ENCODE measurements around the gene NADSYN1.

- TF ChIP-seq, protein P1, sequence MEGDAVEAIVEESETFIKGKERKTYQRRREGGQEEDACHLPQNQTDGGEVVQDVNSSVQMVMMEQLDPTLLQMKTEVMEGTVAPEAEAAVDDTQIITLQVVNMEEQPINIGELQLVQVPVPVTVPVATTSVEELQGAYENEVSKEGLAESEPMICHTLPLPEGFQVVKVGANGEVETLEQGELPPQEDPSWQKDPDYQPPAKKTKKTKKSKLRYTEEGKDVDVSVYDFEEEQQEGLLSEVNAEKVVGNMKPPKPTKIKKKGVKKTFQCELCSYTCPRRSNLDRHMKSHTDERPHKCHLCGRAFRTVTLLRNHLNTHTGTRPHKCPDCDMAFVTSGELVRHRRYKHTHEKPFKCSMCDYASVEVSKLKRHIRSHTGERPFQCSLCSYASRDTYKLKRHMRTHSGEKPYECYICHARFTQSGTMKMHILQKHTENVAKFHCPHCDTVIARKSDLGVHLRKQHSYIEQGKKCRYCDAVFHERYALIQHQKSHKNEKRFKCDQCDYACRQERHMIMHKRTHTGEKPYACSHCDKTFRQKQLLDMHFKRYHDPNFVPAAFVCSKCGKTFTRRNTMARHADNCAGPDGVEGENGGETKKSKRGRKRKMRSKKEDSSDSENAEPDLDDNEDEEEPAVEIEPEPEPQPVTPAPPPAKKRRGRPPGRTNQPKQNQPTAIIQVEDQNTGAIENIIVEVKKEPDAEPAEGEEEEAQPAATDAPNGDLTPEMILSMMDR (IDR thresholded peaks at IDR 0.05 in 2 of 3, conservative IDR thresholded peaks at IDR 0.05 in 1 of 3; ENCODE audit: borderline replicate concordance in 1 of 3, insufficient read depth in 1 of 3, low read depth in 2 of 3, low read length in 2 of 3): no peak
- TF ChIP-seq POLR2A (IDR thresholded peaks at IDR 0.05; ENCODE audit: borderline replicate concordance, extremely low read depth, insufficient read depth, insufficient read length) (no peak), MAX (IDR thresholded peaks at IDR 0.05) (no peak), CEBPB (IDR thresholded peaks at IDR 0.05; ENCODE audit: low read depth) (no peak), JUND (IDR thresholded peaks at IDR 0.05) (no peak), ZBTB33 (IDR thresholded peaks at IDR 0.05; ENCODE audit: extremely low read depth, insufficient replicate concordance, low read length) (no peak)
- TF ChIP-seq, protein P2, sequence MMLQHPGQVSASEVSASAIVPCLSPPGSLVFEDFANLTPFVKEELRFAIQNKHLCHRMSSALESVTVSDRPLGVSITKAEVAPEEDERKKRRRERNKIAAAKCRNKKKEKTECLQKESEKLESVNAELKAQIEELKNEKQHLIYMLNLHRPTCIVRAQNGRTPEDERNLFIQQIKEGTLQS (IDR thresholded peaks at IDR 0.05): no peak
- TF ChIP-seq, protein P3, sequence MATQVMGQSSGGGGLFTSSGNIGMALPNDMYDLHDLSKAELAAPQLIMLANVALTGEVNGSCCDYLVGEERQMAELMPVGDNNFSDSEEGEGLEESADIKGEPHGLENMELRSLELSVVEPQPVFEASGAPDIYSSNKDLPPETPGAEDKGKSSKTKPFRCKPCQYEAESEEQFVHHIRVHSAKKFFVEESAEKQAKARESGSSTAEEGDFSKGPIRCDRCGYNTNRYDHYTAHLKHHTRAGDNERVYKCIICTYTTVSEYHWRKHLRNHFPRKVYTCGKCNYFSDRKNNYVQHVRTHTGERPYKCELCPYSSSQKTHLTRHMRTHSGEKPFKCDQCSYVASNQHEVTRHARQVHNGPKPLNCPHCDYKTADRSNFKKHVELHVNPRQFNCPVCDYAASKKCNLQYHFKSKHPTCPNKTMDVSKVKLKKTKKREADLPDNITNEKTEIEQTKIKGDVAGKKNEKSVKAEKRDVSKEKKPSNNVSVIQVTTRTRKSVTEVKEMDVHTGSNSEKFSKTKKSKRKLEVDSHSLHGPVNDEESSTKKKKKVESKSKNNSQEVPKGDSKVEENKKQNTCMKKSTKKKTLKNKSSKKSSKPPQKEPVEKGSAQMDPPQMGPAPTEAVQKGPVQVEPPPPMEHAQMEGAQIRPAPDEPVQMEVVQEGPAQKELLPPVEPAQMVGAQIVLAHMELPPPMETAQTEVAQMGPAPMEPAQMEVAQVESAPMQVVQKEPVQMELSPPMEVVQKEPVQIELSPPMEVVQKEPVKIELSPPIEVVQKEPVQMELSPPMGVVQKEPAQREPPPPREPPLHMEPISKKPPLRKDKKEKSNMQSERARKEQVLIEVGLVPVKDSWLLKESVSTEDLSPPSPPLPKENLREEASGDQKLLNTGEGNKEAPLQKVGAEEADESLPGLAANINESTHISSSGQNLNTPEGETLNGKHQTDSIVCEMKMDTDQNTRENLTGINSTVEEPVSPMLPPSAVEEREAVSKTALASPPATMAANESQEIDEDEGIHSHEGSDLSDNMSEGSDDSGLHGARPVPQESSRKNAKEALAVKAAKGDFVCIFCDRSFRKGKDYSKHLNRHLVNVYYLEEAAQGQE (IDR thresholded peaks at IDR 0.05; ENCODE audit: low read depth): no peak
Observed at GRCh38 chr11:71472941-71473792, 20.2 kb downstream of the NADSYN1 start.

All from HCT116 (cell line).